GM12878 (cell line): Measurements from ENCODE around the gene KDM2A. TPM values are rescaled to one million over a fixed set of nuclear protein-coding genes. Genes with fewer than 3 reads are reported as not detected.

Experiments
- BCL11A ChIP-seq: IDR thresholded peaks from 2 replicates; pipeline ENCODE4 v1.6.1; 2011; ENCODE audit warnings: low read depth, low read length
- CBFB ChIP-seq: IDR thresholded peaks from 2 replicates; pipeline ENCODE4 v1.6.1; 2016; ENCODE audit warnings: antibody characterized with exemption, low read depth
- CBX5 ChIP-seq: sonication (generic); IDR thresholded peaks from 2 replicates; pipeline ENCODE4 v1.6.1; 2016; ENCODE audit warnings: low read depth, moderate library complexity, mild to moderate bottlenecking, inconsistent platforms
- CEBPB ChIP-seq, 2 experiments: fragments of 150-350 bp in 1 of 2; IDR thresholded peaks; 2 replicates each; pipeline ENCODE4 v1.6.1; 2012 to 2014; ENCODE audit warnings: low read depth in 2 of 2, low read length in 2 of 2, borderline replicate concordance in 1 of 2, inconsistent platforms in 1 of 2
- CHD4 ChIP-seq: fragments of 200-600 bp; sonication (generic); IDR thresholded peaks from 2 replicates; pipeline ENCODE4 v1.6.1; 2016; ENCODE audit warnings: mild to moderate bottlenecking
- CREM ChIP-seq: IDR thresholded peaks from 2 replicates; pipeline ENCODE4 v1.6.1; 2014; ENCODE audit warnings: antibody characterized with exemption, low read depth
- ETV6 ChIP-seq, 2 experiments: fragments of 450-650 bp in 1 of 2; IDR thresholded peaks in 1 of 2; conservative IDR thresholded peaks in 1 of 2; 2 replicates each; pipeline ENCODE4 v1.6.1; 2014; ENCODE audit warnings: antibody characterized with exemption in 1 of 2, borderline replicate concordance in 1 of 2, low read depth in 1 of 2, mild to moderate bottlenecking in 1 of 2, moderate library complexity in 1 of 2
- GABPA ChIP-seq: IDR thresholded peaks from 2 replicates; pipeline ENCODE4 v1.6.1; 2014; ENCODE audit warnings: antibody characterized with exemption, low read depth, mild to moderate bottlenecking, inconsistent platforms
- KLF5 ChIP-seq: fragments of 450-650 bp; IDR thresholded peaks from 2 replicates; pipeline ENCODE4 v1.6.1; 2014; ENCODE audit warnings: mild to moderate bottlenecking; ENCODE audit not compliant: partially characterized antibody
- NR2C1 ChIP-seq: fragments of 450-650 bp; IDR thresholded peaks from 2 replicates; pipeline ENCODE4 v1.6.1; 2017; ENCODE audit warnings: antibody characterized with exemption, mild to moderate bottlenecking, moderate library complexity
- POLR2A ChIP-seq: IDR thresholded peaks from 2 replicates; pipeline ENCODE4 v1.6.1; 2011; ENCODE audit warnings: low read depth, mild to moderate bottlenecking, low read length
- POLR2AphosphoS2 ChIP-seq: IDR thresholded peaks from 2 replicates; pipeline ENCODE4 v1.6.1; 2011; ENCODE audit warnings: low read depth, mild to moderate bottlenecking, low read length, improper control_type of control experiment, moderate library complexity
- RCOR1 ChIP-seq: conservative IDR thresholded peaks from 2 replicates; pipeline ENCODE4 v1.6.1; 2012; ENCODE audit warnings: low read depth, low read length, improper control_type of control experiment
- RELA ChIP-seq: fragments of 450-650 bp; IDR thresholded peaks from 2 replicates; pipeline ENCODE4 v1.8.0; 2014; ENCODE audit warnings: borderline replicate concordance; ENCODE audit not compliant: partially characterized antibody
- SIN3A ChIP-seq: IDR thresholded peaks from 2 replicates; pipeline ENCODE4 v1.6.1; 2012; ENCODE audit warnings: low read depth, low read length, improper control_type of control experiment
- SKIL ChIP-seq: fragments of 450-650 bp; IDR thresholded peaks from 2 replicates; pipeline ENCODE4 v1.6.1; 2017; ENCODE audit warnings: mild to moderate bottlenecking, low read depth, inconsistent platforms; ENCODE audit not compliant: poor library complexity, severe bottlenecking
- SUPT20H ChIP-seq: IDR thresholded peaks from 2 replicates; pipeline ENCODE4 v1.6.1; 2011; ENCODE audit warnings: low read depth, mild to moderate bottlenecking, low read length, moderate library complexity, borderline replicate concordance; ENCODE audit not compliant: control insufficient read depth
- TAF1 ChIP-seq: IDR thresholded peaks from 2 replicates; pipeline ENCODE4 v1.6.1; 2011; ENCODE audit warnings: mild to moderate bottlenecking, low read depth, low read length, borderline replicate concordance
- WRNIP1 ChIP-seq: IDR thresholded peaks from 2 replicates; pipeline ENCODE4 v1.6.1; 2011; ENCODE audit warnings: low read depth, low read length, improper control_type of control experiment, borderline replicate concordance
- ZBED1 ChIP-seq: IDR thresholded peaks from 2 replicates; pipeline ENCODE4 v1.6.1; 2016; ENCODE audit warnings: borderline replicate concordance
- ZBTB4 ChIP-seq: fragments of 450-650 bp; formaldehyde crosslinking; IDR thresholded peaks from 2 replicates; pipeline ENCODE4 v1.4.0; 2022; ENCODE audit warnings: mild to moderate bottlenecking, moderate library complexity
- ZNF622 ChIP-seq: fragments of 450-650 bp; IDR thresholded peaks from 2 replicates; pipeline ENCODE4 v1.6.1; 2017; ENCODE audit warnings: mild to moderate bottlenecking, inconsistent platforms
- polyA plus RNA-seq, 11 experiments: library from polyadenylated mRNA; depleted of rRNA in 4 of 11; unstranded in 6 of 11; stranded (reverse) in 5 of 11; fragments of >200 nt; fragmentation: Nextera tagmentation in 4 of 11; fragmentation: Illumina TruSeq in 1 of 11; extraction: Ambion mirVana in 4 of 11; extraction: Trizol in 1 of 11; gene quantifications; 1 replicate in 1 of 11; 2 replicates in 10 of 11; pipeline versions ENCODE4 v1.2.1 to v1.2.3, GENCODE V29; 2011 to 2016; ENCODE audit warnings: inconsistent platforms in 2 of 11, missing spikeins in 2 of 11, low read depth in 1 of 11
- total RNA-seq, 4 experiments: library from RNA; depleted of rRNA in 3 of 4; stranded (reverse); fragments of >200 nt in 3 of 4; fragmentation: Illumina TruSeq in 1 of 4; extraction: Trizol in 1 of 4; gene quantifications; 2 replicates each; pipeline versions ENCODE4 v1.2.1 to v1.2.3, GENCODE V29; 2013 to 2021
- TF ChIP-seq, protein P1 (sequence below): IDR thresholded peaks from 2 replicates; pipeline ENCODE4 v1.6.1; 2011; ENCODE audit warnings: borderline replicate concordance, low read depth, mild to moderate bottlenecking, moderate library complexity, low read length; ENCODE audit not compliant: insufficient read depth, poor library complexity, severe bottlenecking

Gene KDM2A
- total and polyA plus RNA-seq, 10 of the 15 experiments (the other 5 are each of a cell fraction or from before 2014, with no cell fraction given) = 10.5 to 69.3 (median 41.6) TPM

- TF ChIP-seq NR2C1 (0 out of 2 replicates have a peak, but pooled peaks have one; percentile 22), CHD4 (no peak), BCL11A (no peak), ZBTB4 (CRISPR knock-in tag) (no peak), ZNF622 (no peak), GABPA (no peak), POLR2A (peak; percentile 52; the same call in 1 of the 2 replicates), ZBED1 (no peak), CEBPB (IDR thresholded peaks at IDR 0.05; ENCODE audit: borderline replicate concordance in 1 of 2, low read depth in 2 of 2, low read length in 2 of 2) (no peak), TAF1 (peak; percentile 62; the same call in 1 of the 2 replicates), SIN3A (no peak), CREM (no peak), SKIL (no peak), ETV6 (conservative IDR thresholded peaks at IDR 0.05 in 1 of 2, IDR thresholded peaks at IDR 0.05 in 1 of 2; ENCODE audit: borderline replicate concordance in 1 of 2, low read depth in 1 of 2) (no peak), CBFB (no peak), KLF5 (no peak), POLR2AphosphoS2 (no peak), SUPT20H (no peak), RCOR1 (no peak), RELA (no peak), CBX5 (no peak), WRNIP1 (no peak)
- TF ChIP-seq, protein P1, sequence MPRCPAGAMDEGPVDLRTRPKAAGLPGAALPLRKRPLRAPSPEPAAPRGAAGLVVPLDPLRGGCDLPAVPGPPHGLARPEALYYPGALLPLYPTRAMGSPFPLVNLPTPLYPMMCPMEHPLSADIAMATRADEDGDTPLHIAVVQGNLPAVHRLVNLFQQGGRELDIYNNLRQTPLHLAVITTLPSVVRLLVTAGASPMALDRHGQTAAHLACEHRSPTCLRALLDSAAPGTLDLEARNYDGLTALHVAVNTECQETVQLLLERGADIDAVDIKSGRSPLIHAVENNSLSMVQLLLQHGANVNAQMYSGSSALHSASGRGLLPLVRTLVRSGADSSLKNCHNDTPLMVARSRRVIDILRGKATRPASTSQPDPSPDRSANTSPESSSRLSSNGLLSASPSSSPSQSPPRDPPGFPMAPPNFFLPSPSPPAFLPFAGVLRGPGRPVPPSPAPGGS = no peak
Measured at GRCh38 chr11:67266449-67267187, 147.6 kb downstream of the KDM2A start, which contains the start of gene GRK2 (continued).
